IMR-90 (cell line): ENCODE measurements around the gene COL8A1. TPM values are rescaled to one million over a fixed set of nuclear protein-coding genes. Genes with fewer than 3 reads are reported as not detected.

Source experiments
- ATAC-seq: fragments of 200-7000 bp; cut with Tn5 transposase; 2 replicates; pipeline ENCODE4 v1.9.1; 2020; ENCODE audit warnings: low read depth, mild to moderate bottlenecking, moderate library complexity
- BruUV-seq: library from RNA; stranded (reverse); fragments of 400-500 nt; replicated peaks from 2 replicates; lab custom pipeline; 2021; lab: Mats Ljungman, UMichigan
- CTCF ChIA-PET: fragments of 300-600 bp; formaldehyde crosslinking; extraction: SDS; loops from one replicate; lab custom pipeline; 2021; ENCODE audit warnings: antibody characterized with exemption; lab: Yijun Ruan, JAX
- POLR2A ChIA-PET: fragments of 300-600 bp; sonication (Branson Sonifier 250); formaldehyde crosslinking; loops from one replicate; lab custom pipeline; 2022; ENCODE audit warnings: antibody characterized with exemption; ENCODE audit not compliant: unreplicated experiment; lab: Charles Lee
- DNase-seq: peaks from one replicate; pipeline ENCODE4 v3.0.0; 2013
- H2AFZ ChIP-seq: replicated peaks from 2 replicates; pipeline ENCODE3; 2013; ENCODE audit warnings: low read length, mild to moderate bottlenecking; ENCODE audit not compliant: poor library complexity
- H2AK5ac ChIP-seq: 2 replicates; pipeline ENCODE4 v1.6.1; 2013; ENCODE audit warnings: low read depth, low read length, inconsistent platforms
- H2AK9ac ChIP-seq: replicated peaks from 2 replicates; pipeline ENCODE3; 2013; ENCODE audit warnings: mild to moderate bottlenecking, low read depth, low read length, moderate library complexity; ENCODE audit not compliant: poor library complexity
- H2BK120ac ChIP-seq: 2 replicates; pipeline ENCODE4 v1.6.1; 2013; ENCODE audit warnings: low read depth, low read length, inconsistent platforms
- H2BK15ac ChIP-seq: 3 replicates; pipeline ENCODE4 v1.6.1; 2013; ENCODE audit warnings: low read depth, low read length, inconsistent platforms
- H2BK20ac ChIP-seq: 2 replicates; pipeline ENCODE4 v1.6.1; 2013; ENCODE audit warnings: low read depth, mild to moderate bottlenecking, inconsistent platforms, low read length, moderate library complexity
- H2BK5ac ChIP-seq: 2 replicates; pipeline ENCODE4 v1.6.1; 2013; ENCODE audit warnings: mild to moderate bottlenecking, low read depth, low read length, inconsistent platforms; ENCODE audit not compliant: poor library complexity, severe bottlenecking
- H3K14ac ChIP-seq: replicated peaks from 2 replicates; pipeline ENCODE4 v1.6.1; 2013; ENCODE audit warnings: low read depth, low read length, inconsistent platforms
- H3K18ac ChIP-seq: 2 replicates; pipeline ENCODE4 v1.6.1; 2013; ENCODE audit warnings: low read depth, low read length, control low read depth
- H3K23ac ChIP-seq: 2 replicates; pipeline ENCODE4 v1.6.1; 2013; ENCODE audit warnings: low read depth, low read length, inconsistent platforms
- H3K27ac ChIP-seq: 2 replicates; pipeline ENCODE4 v1.5.1; 2013; ENCODE audit warnings: mild to moderate bottlenecking, control low read depth, low read length; ENCODE audit not compliant: insufficient read depth
- H3K27me3 ChIP-seq: 2 replicates; pipeline ENCODE4 v1.6.1; 2013; ENCODE audit warnings: low read length; ENCODE audit not compliant: control insufficient read depth, insufficient read depth
- H3K36me3 ChIP-seq: 2 replicates; pipeline ENCODE4 v1.6.1; 2013; ENCODE audit warnings: low read length, mixed read lengths; ENCODE audit not compliant: control insufficient read depth, insufficient read depth
- H3K4ac ChIP-seq: 2 replicates; pipeline ENCODE4 v1.6.1; 2013; ENCODE audit warnings: low read depth, low read length, inconsistent platforms
- H3K4me1 ChIP-seq: 2 replicates; pipeline ENCODE4 v1.6.1; 2013; ENCODE audit warnings: low read length, mixed read lengths; ENCODE audit not compliant: control insufficient read depth, insufficient read depth
- H3K4me2 ChIP-seq: 2 replicates; pipeline ENCODE4 v1.6.1; 2013; ENCODE audit warnings: low read depth, mild to moderate bottlenecking, control low read depth, low read length, moderate library complexity
- H3K4me3 ChIP-seq: 2 replicates; pipeline ENCODE4 v1.5.1; 2013; ENCODE audit warnings: low read depth, mild to moderate bottlenecking, control low read depth, low read length, moderate library complexity; ENCODE audit not compliant: insufficient read depth
- H3K56ac ChIP-seq: 2 replicates; pipeline ENCODE4 v1.6.1; 2013; ENCODE audit warnings: low read length, inconsistent platforms; ENCODE audit not compliant: insufficient read depth; ENCODE audit errors: extremely low read depth
- H3K79me1 ChIP-seq, 2 experiments: 2 replicates each; pipeline ENCODE4 v1.6.1; 2013; ENCODE audit warnings: low read length in 2 of 2, inconsistent platforms in 1 of 2, low read depth in 1 of 2
- H3K9ac ChIP-seq: 2 replicates; pipeline ENCODE4 v1.6.1; 2013; ENCODE audit warnings: low read depth, low read length, control low read depth
- H3K9me1 ChIP-seq: 2 replicates; pipeline ENCODE4 v1.6.1; 2013; ENCODE audit warnings: low read length, inconsistent platforms; ENCODE audit not compliant: insufficient read depth
- H3K9me3 ChIP-seq: 2 replicates; pipeline ENCODE4 v1.6.1; 2013; ENCODE audit warnings: low read length; ENCODE audit not compliant: control insufficient read depth, insufficient read depth
- H4K20me1 ChIP-seq: 2 replicates; pipeline ENCODE4 v1.6.1; 2013; ENCODE audit warnings: low read length, inconsistent platforms; ENCODE audit not compliant: insufficient read depth
- H4K5ac ChIP-seq: 2 replicates; pipeline ENCODE4 v1.6.1; 2013; ENCODE audit warnings: mild to moderate bottlenecking, low read depth, low read length, control low read depth
- H4K8ac ChIP-seq, 2 experiments: 2 replicates each; pipeline ENCODE4 v1.6.1; 2013; ENCODE audit warnings: low read depth in 2 of 2, low read length in 2 of 2, control low read depth in 1 of 2, inconsistent platforms in 1 of 2
- H4K91ac ChIP-seq: 2 replicates; pipeline ENCODE4 v1.6.1; 2013; ENCODE audit warnings: low read depth, low read length, inconsistent platforms; ENCODE audit not compliant: insufficient read depth
- MAFK ChIP-seq: IDR thresholded peaks from 2 replicates; pipeline ENCODE4 v1.6.1; 2012; ENCODE audit warnings: low read depth, low read length, improper control_type of control experiment
- WGBS, 2 experiments: methylation state at CpG; one replicate each; pipeline versions ENCODE4 v1.1.5 to v1.1.7; 2013; ENCODE audit warnings: missing lambda C conversion rate in 2 of 2; ENCODE audit not compliant: insufficient read length in 1 of 2; ENCODE audit errors: extremely low coverage in 2 of 2; 5-methylcytosine and 5-hydroxymethylcytosine counted together
- dilution Hi-C: fragments of 300-500 bp; cut with HindIII; formaldehyde crosslinking; loops from one replicate; pipeline ENCODE4 v1.14.3; 2018; ENCODE audit warnings: low sequenced_read_pairs; ENCODE audit not compliant: unreplicated experiment
- in situ Hi-C: fragments of 300-500 bp; cut with MboI; formaldehyde crosslinking; loops from 3 replicates; pipeline ENCODE4 v1.14.3; 2019; ENCODE audit warnings: low sequenced_read_pairs, inconsistent platforms, mixed read lengths
- intact Hi-C: fragments of 100-400 bp; cut with micrococcal nuclease; formaldehyde crosslinking; loops from 2 replicates; pipeline ENCODE4 v1.10.0; 2022
- polyA plus RNA-seq, 3 experiments: library from polyadenylated mRNA; depleted of rRNA; stranded (reverse); fragments of >200 nt; gene quantifications; 2 replicates each; pipeline ENCODE4 v1.2.3, GENCODE V29; 2012; ENCODE audit warnings: low replicate concordance in 1 of 3
- total RNA-seq: library from RNA; depleted of rRNA; stranded (reverse); fragments of >200 nt; gene quantifications from 2 replicates; pipeline ENCODE4 v1.2.3, GENCODE V29; 2012

COL8A1 gene
- total and polyA plus RNA-seq, 2 of the 4 experiments (the other 2 are of a cell fraction), result 119 to 151 TPM

GRCh38 chr3:99712291-99712954, 74.0 kb downstream of the COL8A1 start:
- Histone ChIP-seq H3K27ac (no peak overlapping the region), H3K4me1 (no peaks in the 10 kb centered on the region; the same call in 1 of the 2 replicates)

More at GRCh38 chr3:99712291-99712954, 74.0 kb downstream of the COL8A1 start:
- no peak overlapping the region for H2BK15ac ChIP-seq
- H2BK20ac ChIP-seq, result no peak overlapping the region
- H3K4ac ChIP-seq, result no peak overlapping the region
- H2AK5ac ChIP-seq, result no peak overlapping the region
- peaks cover under 1 to 3% of the 10 kb centered on the region in 2 experiments; a peak in 2 of 4 replicates for H3K79me1 ChIP-seq
- no peak overlapping the region for H2BK120ac ChIP-seq
- ATAC-seq (no peak), DNase-seq (no peak)
- H3K56ac ChIP-seq, result no peak overlapping the region
- POLR2A ChIA-PET, result no interaction called here
- H3K27me3 ChIP-seq, result no peaks in the 10 kb centered on the region
- no peak overlapping the region for H2AFZ ChIP-seq
- peaks cover 5% of the 10 kb centered on the region for H3K9me1 ChIP-seq
- no peaks in the 10 kb centered on the region for H3K9me3 ChIP-seq
- no peak overlapping the region for H2AK9ac ChIP-seq
- no peak overlapping the region for H3K23ac ChIP-seq
- H4K5ac ChIP-seq, result no peak overlapping the region
- no peak overlapping the region for H3K18ac ChIP-seq
- H2BK5ac ChIP-seq, result no peak overlapping the region
- dilution Hi-C loops, result no loop called here
- no peak for TF ChIP-seq MAFK
- no TSS peak for BruUV-seq
- H4K91ac ChIP-seq, result no peak overlapping the region
- H3K36me3 ChIP-seq, result peaks cover 3% of the 10 kb centered on the region
- H4K20me1 ChIP-seq, result no peaks in the 10 kb centered on the region
- no peak overlapping the region for H3K9ac ChIP-seq
- in situ Hi-C loops, result no loop called here
- H3K4me2 ChIP-seq, result no peak overlapping the region
- no peak overlapping the region for H4K8ac ChIP-seq
- H3K4me3 ChIP-seq, result no peak overlapping the region
- CTCF ChIA-PET, result no interaction called here
- no peak overlapping the region for H3K14ac ChIP-seq
- 80% methylated on average over 1 of the region's 5 CpGs; no CpG with 5 or more reads in 1 of the 2 experiments for WGBS, 2 experiments
- intact Hi-C loops, result no loop called here
